Glutamatergic neuron (in vitro differentiated cells): ENCODE data around the gene AMPH. TPM values are rescaled to one million over a fixed set of nuclear protein-coding genes. Genes with fewer than 3 reads are reported as not detected.

Experiments
- DNase-seq: peaks from one replicate; pipeline ENCODE4 v3.0.0; 2022
- H3K27ac Mint-ChIP-seq: one replicate; pipeline ENCODE4 v1.8.0; 2020; ENCODE audit warnings: mild to moderate bottlenecking, mixed read lengths, inconsistent platforms; ENCODE audit not compliant: unreplicated experiment
- H3K27me3 Mint-ChIP-seq: one replicate; pipeline ENCODE4 v1.8.0; 2020; ENCODE audit warnings: mild to moderate bottlenecking, moderate library complexity, mixed read lengths, inconsistent platforms; ENCODE audit not compliant: unreplicated experiment
- H3K36me3 Mint-ChIP-seq: one replicate; pipeline ENCODE4 v1.8.0; 2020; ENCODE audit warnings: mild to moderate bottlenecking, mixed read lengths, inconsistent platforms; ENCODE audit not compliant: unreplicated experiment
- H3K4me1 Mint-ChIP-seq: one replicate; pipeline ENCODE4 v1.8.0; 2020; ENCODE audit warnings: mild to moderate bottlenecking, low read depth, mixed read lengths, inconsistent platforms; ENCODE audit not compliant: unreplicated experiment
- H3K4me3 Mint-ChIP-seq: one replicate; pipeline ENCODE4 v1.8.0; 2020; ENCODE audit warnings: mild to moderate bottlenecking, mixed read lengths, inconsistent platforms; ENCODE audit not compliant: unreplicated experiment
- H3K9me3 Mint-ChIP-seq: one replicate; pipeline ENCODE4 v1.8.0; 2020; ENCODE audit warnings: mild to moderate bottlenecking, moderate library complexity, mixed read lengths, inconsistent platforms; ENCODE audit not compliant: unreplicated experiment
- total RNA-seq: library from RNA; stranded (reverse); fragmentation: NEBNext Ultra II Directional; extraction: Animal tissue kit (Norgen Biotek cat#: 25700); gene quantifications from one replicate; pipeline ENCODE4 v1.2.1, GENCODE V29; 2021; ENCODE audit not compliant: unreplicated experiment
- TF ChIP-seq, protein P1 (sequence below): fragments of 200-600 bp; sonication (generic); IDR thresholded peaks from one replicate; pipeline ENCODE4 v1.5.0; 2021; ENCODE audit not compliant: partially characterized antibody, unreplicated experiment

AMPH gene
- total RNA-seq, 1 donor from 2014 or later = 9.4 TPM

GRCh38 chr7:38506756-38507155 is 124.4 kb downstream of the AMPH start:
- no peaks in the 10 kb centered on the region for H3K27me3 Mint-ChIP-seq

DNA sequence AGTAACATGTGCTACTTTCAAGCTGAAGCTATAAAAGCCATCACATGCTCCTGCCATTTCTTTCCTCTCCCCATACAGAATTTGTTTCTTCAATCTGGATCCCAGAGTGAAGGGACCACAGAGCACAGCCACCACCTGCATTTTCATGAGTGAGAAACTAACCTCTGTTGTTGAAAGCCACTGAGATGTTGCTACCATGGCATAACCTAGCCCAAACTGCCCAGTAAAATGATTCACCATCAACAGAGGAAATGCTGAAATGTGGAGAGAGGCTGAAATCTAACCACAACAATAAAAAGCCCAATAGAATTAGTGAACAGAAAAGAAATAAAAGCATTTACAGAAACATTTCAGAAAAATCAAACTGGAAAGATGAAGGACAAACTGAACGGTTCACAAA is 125.2 kb downstream of the AMPH start:
- no peaks in the 10 kb centered on the region for H3K27me3 Mint-ChIP-seq
- H3K36me3 Mint-ChIP-seq = no peaks in the 10 kb centered on the region
- TF ChIP-seq, protein P1, sequence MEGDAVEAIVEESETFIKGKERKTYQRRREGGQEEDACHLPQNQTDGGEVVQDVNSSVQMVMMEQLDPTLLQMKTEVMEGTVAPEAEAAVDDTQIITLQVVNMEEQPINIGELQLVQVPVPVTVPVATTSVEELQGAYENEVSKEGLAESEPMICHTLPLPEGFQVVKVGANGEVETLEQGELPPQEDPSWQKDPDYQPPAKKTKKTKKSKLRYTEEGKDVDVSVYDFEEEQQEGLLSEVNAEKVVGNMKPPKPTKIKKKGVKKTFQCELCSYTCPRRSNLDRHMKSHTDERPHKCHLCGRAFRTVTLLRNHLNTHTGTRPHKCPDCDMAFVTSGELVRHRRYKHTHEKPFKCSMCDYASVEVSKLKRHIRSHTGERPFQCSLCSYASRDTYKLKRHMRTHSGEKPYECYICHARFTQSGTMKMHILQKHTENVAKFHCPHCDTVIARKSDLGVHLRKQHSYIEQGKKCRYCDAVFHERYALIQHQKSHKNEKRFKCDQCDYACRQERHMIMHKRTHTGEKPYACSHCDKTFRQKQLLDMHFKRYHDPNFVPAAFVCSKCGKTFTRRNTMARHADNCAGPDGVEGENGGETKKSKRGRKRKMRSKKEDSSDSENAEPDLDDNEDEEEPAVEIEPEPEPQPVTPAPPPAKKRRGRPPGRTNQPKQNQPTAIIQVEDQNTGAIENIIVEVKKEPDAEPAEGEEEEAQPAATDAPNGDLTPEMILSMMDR = no peak
- H3K4me3 Mint-ChIP-seq = no peak overlapping the region
- no peaks in the 10 kb centered on the region for H3K9me3 Mint-ChIP-seq
- no peak overlapping the region for H3K27ac Mint-ChIP-seq
- no peak for DNase-seq
- H3K4me1 Mint-ChIP-seq = no peaks in the 10 kb centered on the region

More at GRCh38 chr7:38506756-38507155, 124.4 kb downstream of the AMPH start:
- TF ChIP-seq, protein P1 = no peak
- DNase-seq = no peak
- Mint-ChIP-seq H3K36me3 (no peaks in the 10 kb centered on the region), H3K4me1 (no peaks in the 10 kb centered on the region), H3K4me3 (no peak overlapping the region), H3K27ac (no peak overlapping the region), H3K9me3 (no peaks in the 10 kb centered on the region)

DNA sequence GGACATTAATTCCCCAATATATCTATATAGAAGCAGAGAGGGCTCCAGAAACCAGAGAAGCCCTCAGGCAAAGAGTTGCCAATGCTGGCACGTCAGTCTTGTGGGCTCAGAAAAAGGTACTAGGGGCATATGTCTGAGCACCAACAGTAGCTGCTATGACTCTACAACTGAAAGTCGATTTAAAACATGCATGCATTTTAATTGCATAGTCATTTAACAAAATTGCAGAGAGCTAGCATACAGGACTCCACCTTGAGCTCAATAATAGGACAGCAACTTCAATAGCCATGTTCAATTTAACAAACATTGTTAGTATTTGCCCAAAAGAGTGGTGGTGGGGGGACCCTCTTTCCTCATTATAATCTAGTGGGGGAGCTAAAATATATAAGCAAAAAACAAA is 126.5 kb downstream of the AMPH start:
- Mint-ChIP-seq H3K4me1 (no peaks in the 10 kb centered on the region), H3K9me3 (no peaks in the 10 kb centered on the region), H3K27ac (no peak overlapping the region), H3K4me3 (no peak overlapping the region), H3K36me3 (no peaks in the 10 kb centered on the region), H3K27me3 (no peaks in the 10 kb centered on the region)
- DNase-seq = no peak
- TF ChIP-seq, protein P1 = no peak

- Mint-ChIP-seq H3K4me1 (no peaks in the 10 kb centered on the region), H3K36me3 (no peaks in the 10 kb centered on the region), H3K4me3 (no peak overlapping the region), H3K27me3 (no peaks in the 10 kb centered on the region), H3K27ac (no peak overlapping the region), H3K9me3 (no peaks in the 10 kb centered on the region)
- DNase-seq = no peak
- TF ChIP-seq, protein P1 = no peak
These were observed 128.3 kb downstream of the AMPH start for GRCh38 chr7:38502848-38503247.

- DNase-seq = no peak
- Mint-ChIP-seq H3K4me3 (no peak overlapping the region), H3K4me1 (no peaks in the 10 kb centered on the region), H3K9me3 (no peaks in the 10 kb centered on the region), H3K27me3 (no peaks in the 10 kb centered on the region), H3K36me3 (no peaks in the 10 kb centered on the region), H3K27ac (no peak overlapping the region)
- TF ChIP-seq, protein P1 = no peak
These were observed 128.9 kb downstream of the AMPH start for GRCh38 chr7:38502289-38502688.
